WTC11 (cell line): ENCODE data around the gene KIR3DL2. TPM values are rescaled to one million over a fixed set of nuclear protein-coding genes. Genes with fewer than 3 reads are reported as not detected.

Experiments used
- ATAC-seq: fragments of 200-7000 bp; cut with Tn5 transposase; 2 replicates; pipeline ENCODE4 v1.10.0; 2021; ENCODE audit warnings: mild to moderate bottlenecking, moderate library complexity
- CTCF ChIA-PET: fragments of 300-600 bp; sonication (Branson Sonifier 250); formaldehyde crosslinking; loops from one replicate; lab custom pipeline; 2021; ENCODE audit warnings: antibody characterized with exemption; lab: Charles Lee
- POLR2A ChIA-PET: fragments of 350-600 bp; sonication (Branson Sonifier 250); formaldehyde crosslinking; loops from one replicate; lab custom pipeline; 2021; ENCODE audit warnings: antibody characterized with exemption; lab: Charles Lee
- DNase-seq: peaks from one replicate; pipeline ENCODE4 v3.0.0; 2021; ENCODE audit warnings: low spot score
- H3K27ac Mint-ChIP-seq: 2 replicates; pipeline ENCODE4 v1.8.0; 2021; ENCODE audit warnings: mixed read lengths
- H3K27me3 Mint-ChIP-seq: 2 replicates; pipeline ENCODE4 v1.8.0; 2021; ENCODE audit warnings: low read depth, mild to moderate bottlenecking, moderate library complexity, mixed read lengths
- H3K36me3 Mint-ChIP-seq: 2 replicates; pipeline ENCODE4 v1.8.0; 2021; ENCODE audit warnings: mixed read lengths
- H3K4me1 Mint-ChIP-seq: 2 replicates; pipeline ENCODE4 v1.8.0; 2022; ENCODE audit warnings: mixed read lengths
- H3K4me3 Mint-ChIP-seq: 2 replicates; pipeline ENCODE4 v1.8.0; 2021; ENCODE audit warnings: mild to moderate bottlenecking, moderate library complexity, mixed read lengths
- H3K9me3 Mint-ChIP-seq: 2 replicates; pipeline ENCODE4 v1.8.0; 2021; ENCODE audit warnings: mixed read lengths
- CREB1 ChIP-seq: sonication (generic); formaldehyde crosslinking; IDR thresholded peaks from 2 replicates; pipeline ENCODE4 v1.8.0; 2023; ENCODE audit warnings: mild to moderate bottlenecking, missing genetic modification reagents
- EMX1 ChIP-seq: fragments of 250-450 bp; sonication (Bioruptor Pico); IDR thresholded peaks from 2 replicates; pipeline ENCODE4 v1.8.0; 2021; ENCODE audit warnings: mild to moderate bottlenecking
- MAX ChIP-seq: sonication (generic); formaldehyde crosslinking; IDR thresholded peaks from 2 replicates; pipeline ENCODE4 v1.8.0; 2022; ENCODE audit warnings: mild to moderate bottlenecking, missing genetic modification reagents
- MYBL2 ChIP-seq: sonication (generic); formaldehyde crosslinking; IDR thresholded peaks from 2 replicates; pipeline ENCODE4 v1.8.1; 2023; ENCODE audit warnings: mild to moderate bottlenecking, moderate library complexity, missing genetic modification reagents
- NFE2L1 ChIP-seq: sonication (generic); formaldehyde crosslinking; IDR thresholded peaks from 2 replicates; pipeline ENCODE4 v1.8.1; 2023; ENCODE audit warnings: missing genetic modification reagents
- NR3C1 ChIP-seq: sonication (generic); formaldehyde crosslinking; conservative IDR thresholded peaks from 2 replicates; pipeline ENCODE4 v1.8.1; 2023; ENCODE audit warnings: low read depth, mild to moderate bottlenecking, missing genetic modification reagents
- PREB ChIP-seq: sonication (generic); formaldehyde crosslinking; IDR thresholded peaks from 2 replicates; pipeline ENCODE4 v1.8.1; 2022; ENCODE audit warnings: mild to moderate bottlenecking, missing genetic modification reagents, moderate library complexity, borderline replicate concordance
- SOX15 ChIP-seq: fragments of 250-450 bp; sonication (Bioruptor Pico); IDR thresholded peaks from 2 replicates; pipeline ENCODE4 v1.9.0; 2021; ENCODE audit warnings: mild to moderate bottlenecking
- TEAD1 ChIP-seq: sonication (generic); formaldehyde crosslinking; IDR thresholded peaks from 2 replicates; pipeline ENCODE4 v1.8.0; 2022; ENCODE audit warnings: mild to moderate bottlenecking, missing genetic modification reagents
- USF1 ChIP-seq: sonication (generic); formaldehyde crosslinking; IDR thresholded peaks from 2 replicates; pipeline ENCODE4 v1.8.0; 2022; ENCODE audit warnings: mild to moderate bottlenecking, missing genetic modification reagents
- ZNF138 ChIP-seq: sonication (generic); formaldehyde crosslinking; conservative IDR thresholded peaks from 2 replicates; pipeline ENCODE4 v1.8.1; 2022; ENCODE audit warnings: mild to moderate bottlenecking, moderate library complexity, missing genetic modification reagents
- ZNF232 ChIP-seq: sonication (generic); formaldehyde crosslinking; IDR thresholded peaks from 2 replicates; pipeline ENCODE4 v1.8.0; 2022; ENCODE audit warnings: mild to moderate bottlenecking, missing genetic modification reagents
- ZNF396 ChIP-seq: fragments of 250-450 bp; sonication (Bioruptor Pico); IDR thresholded peaks from 2 replicates; pipeline ENCODE4 v1.8.0; 2021; ENCODE audit warnings: mild to moderate bottlenecking, moderate library complexity, borderline replicate concordance
- ZNF425 ChIP-seq: fragments of 250-450 bp; sonication (Bioruptor Pico); conservative IDR thresholded peaks from 2 replicates; pipeline ENCODE4 v1.9.0; 2021; ENCODE audit warnings: mild to moderate bottlenecking
- total RNA-seq: library from RNA; stranded (reverse); gene quantifications from 3 replicates; pipeline ENCODE4 v1.2.3, GENCODE V29; 2021
- TF ChIP-seq, protein P1 (sequence below): fragments of 250-450 bp; sonication (Bioruptor Pico); IDR thresholded peaks from 2 replicates; pipeline ENCODE4 v2.1.2; 2022; ENCODE audit warnings: mild to moderate bottlenecking, moderate library complexity
- TF ChIP-seq, protein P2 (sequence below): sonication (generic); formaldehyde crosslinking; IDR thresholded peaks from 2 replicates; pipeline ENCODE4 v1.8.1; 2023; ENCODE audit warnings: mild to moderate bottlenecking, missing genetic modification reagents, moderate library complexity
- TF ChIP-seq, protein P3 (sequence below): sonication (generic); formaldehyde crosslinking; IDR thresholded peaks from 2 replicates; pipeline ENCODE4 v1.8.0; 2022; ENCODE audit warnings: mild to moderate bottlenecking, missing genetic modification reagents
- TF ChIP-seq, protein P4 (sequence below): fragments of 250-450 bp; sonication (Bioruptor Pico); IDR thresholded peaks from 2 replicates; pipeline ENCODE4 v1.9.0; 2021; ENCODE audit warnings: mild to moderate bottlenecking

The KIR3DL2 gene
- total RNA-seq, 1 experiment from 2014 or later, result not detected

GRCh38 chr19:54888239-54888638, 38.0 kb downstream of the KIR3DL2 start:
- CTCF ChIA-PET, result no interaction called here
- H3K9me3 Mint-ChIP-seq, result no peaks in the 10 kb centered on the region
- no peak overlapping the region for H3K4me3 Mint-ChIP-seq
- POLR2A ChIA-PET, result no interaction called here
- ATAC-seq (no peak), DNase-seq (no peak)
- H3K4me1 Mint-ChIP-seq, result peaks cover 26% of the 10 kb centered on the region
- H3K36me3 Mint-ChIP-seq, result no peaks in the 10 kb centered on the region
- H3K27me3 Mint-ChIP-seq, result peaks cover 8% of the 10 kb centered on the region
- TF ChIP-seq, protein P1, sequence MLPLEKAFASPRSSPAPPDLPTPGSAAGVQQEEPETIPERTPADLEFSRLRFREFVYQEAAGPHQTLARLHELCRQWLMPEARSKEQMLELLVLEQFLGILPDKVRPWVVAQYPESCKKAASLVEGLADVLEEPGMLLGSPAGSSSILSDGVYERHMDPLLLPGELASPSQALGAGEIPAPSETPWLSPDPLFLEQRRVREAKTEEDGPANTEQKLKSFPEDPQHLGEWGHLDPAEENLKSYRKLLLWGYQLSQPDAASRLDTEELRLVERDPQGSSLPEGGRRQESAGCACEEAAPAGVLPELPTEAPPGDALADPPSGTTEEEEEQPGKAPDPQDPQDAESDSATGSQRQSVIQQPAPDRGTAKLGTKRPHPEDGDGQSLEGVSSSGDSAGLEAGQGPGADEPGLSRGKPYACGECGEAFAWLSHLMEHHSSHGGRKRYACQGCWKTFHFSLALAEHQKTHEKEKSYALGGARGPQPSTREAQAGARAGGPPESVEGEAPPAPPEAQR (CRISPR knock-in tag), result no peak
- no peak for TF ChIP-seq PREB (CRISPR knock-in tag)
- no peak for TF ChIP-seq CREB1 (CRISPR knock-in tag)
- H3K27ac Mint-ChIP-seq, result no peak overlapping the region

GRCh38 chr19:54889566-54889965, 39.3 kb downstream of the KIR3DL2 start:
- TF ChIP-seq, protein P1 (CRISPR knock-in tag), result no peak
- TF ChIP-seq ZNF232 (CRISPR knock-in tag) (no peak), MAX (no peak), ZNF425 (CRISPR knock-in tag) (no peak), EMX1 (CRISPR knock-in tag) (no peak), NFE2L1 (no peak), MYBL2 (CRISPR knock-in tag) (no peak)
- TF ChIP-seq, all 79 proteins: peak for 0
- Mint-ChIP-seq H3K4me3 (no peak overlapping the region), H3K27me3 (peaks cover 8% of the 10 kb centered on the region), H3K9me3 (no peaks in the 10 kb centered on the region), H3K4me1 (peaks cover 36% of the 10 kb centered on the region), H3K27ac (no peak overlapping the region), H3K36me3 (no peaks in the 10 kb centered on the region)
- CTCF ChIA-PET, result interaction anchor here (1.7 kb wide), 1 partner anchor 8 kb away, joined by 10 read pairs; no protein-coding TSS in a partner anchor
- POLR2A ChIA-PET, result interaction anchor here (0.6 to 0.7 kb wide), 2 partner anchors 8 to 22 kb away, joined by 3 read pairs; no protein-coding TSS in a partner anchor
- no peak for DNase-seq
- no peak for ATAC-seq

DNA sequence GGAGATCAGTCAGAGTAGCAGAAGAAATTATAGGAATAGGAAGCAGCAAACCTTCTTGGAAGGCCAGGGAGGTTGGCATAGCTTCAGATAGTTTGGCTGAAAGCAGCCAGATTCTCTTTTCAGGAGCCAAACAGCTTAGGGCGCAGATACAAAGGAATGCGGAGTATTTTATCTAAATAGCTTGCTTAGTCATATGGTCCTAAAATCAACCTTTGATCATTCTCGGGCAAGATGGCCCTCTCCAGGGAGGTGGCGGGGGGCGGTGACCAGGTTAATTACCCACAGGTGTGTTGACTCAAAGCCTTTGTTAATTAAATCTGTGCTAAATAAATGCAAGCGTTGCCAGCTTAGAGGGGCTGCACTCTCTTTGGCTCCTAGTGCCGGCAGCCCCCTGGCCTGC, 43.2 kb downstream of the KIR3DL2 start:
- Mint-ChIP-seq H3K4me3 (peak overlapping the region; percentile 56), H3K4me1 (peaks cover 68% of the 10 kb centered on the region), H3K36me3 (peaks cover 6% of the 10 kb centered on the region), H3K27me3 (peaks cover 10% of the 10 kb centered on the region), H3K9me3 (peaks cover 5% of the 10 kb centered on the region), H3K27ac (peak overlapping the region; percentile 100)
- peak; percentile 89 for DNase-seq
- POLR2A ChIA-PET, result interaction anchor here (0.7 to 1.0 kb wide), 4 partner anchors 9 to 28 kb away, joined by 4 to 5 read pairs (median 4); no protein-coding TSS in a partner anchor
- peak; percentile 92 for ATAC-seq
- CTCF ChIA-PET, result interaction anchor here (0.7 to 2.0 kb wide), 8 partner anchors 9 to 267 kb away, joined by 3 to 26 read pairs (median 3); no protein-coding TSS in a partner anchor
- TF ChIP-seq, protein P2, sequence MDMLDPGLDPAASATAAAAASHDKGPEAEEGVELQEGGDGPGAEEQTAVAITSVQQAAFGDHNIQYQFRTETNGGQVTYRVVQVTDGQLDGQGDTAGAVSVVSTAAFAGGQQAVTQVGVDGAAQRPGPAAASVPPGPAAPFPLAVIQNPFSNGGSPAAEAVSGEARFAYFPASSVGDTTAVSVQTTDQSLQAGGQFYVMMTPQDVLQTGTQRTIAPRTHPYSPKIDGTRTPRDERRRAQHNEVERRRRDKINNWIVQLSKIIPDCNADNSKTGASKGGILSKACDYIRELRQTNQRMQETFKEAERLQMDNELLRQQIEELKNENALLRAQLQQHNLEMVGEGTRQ (CRISPR knock-in tag), result peak; percentile 36; the same call in 1 of the 2 replicates
- TF ChIP-seq TEAD1 (CRISPR knock-in tag), result peak; percentile 79; the same call in 1 of the 2 replicates
- TF ChIP-seq USF1 (CRISPR knock-in tag), result 0 out of 2 replicates have a peak, but pooled peaks have one; percentile 26
- TF ChIP-seq ZNF396 (CRISPR knock-in tag), result no peak
- TF ChIP-seq SOX15 (CRISPR knock-in tag), result no peak
- no peak for TF ChIP-seq ZNF138 (CRISPR knock-in tag)
- no peak for TF ChIP-seq NR3C1
- TF ChIP-seq, protein P3, sequence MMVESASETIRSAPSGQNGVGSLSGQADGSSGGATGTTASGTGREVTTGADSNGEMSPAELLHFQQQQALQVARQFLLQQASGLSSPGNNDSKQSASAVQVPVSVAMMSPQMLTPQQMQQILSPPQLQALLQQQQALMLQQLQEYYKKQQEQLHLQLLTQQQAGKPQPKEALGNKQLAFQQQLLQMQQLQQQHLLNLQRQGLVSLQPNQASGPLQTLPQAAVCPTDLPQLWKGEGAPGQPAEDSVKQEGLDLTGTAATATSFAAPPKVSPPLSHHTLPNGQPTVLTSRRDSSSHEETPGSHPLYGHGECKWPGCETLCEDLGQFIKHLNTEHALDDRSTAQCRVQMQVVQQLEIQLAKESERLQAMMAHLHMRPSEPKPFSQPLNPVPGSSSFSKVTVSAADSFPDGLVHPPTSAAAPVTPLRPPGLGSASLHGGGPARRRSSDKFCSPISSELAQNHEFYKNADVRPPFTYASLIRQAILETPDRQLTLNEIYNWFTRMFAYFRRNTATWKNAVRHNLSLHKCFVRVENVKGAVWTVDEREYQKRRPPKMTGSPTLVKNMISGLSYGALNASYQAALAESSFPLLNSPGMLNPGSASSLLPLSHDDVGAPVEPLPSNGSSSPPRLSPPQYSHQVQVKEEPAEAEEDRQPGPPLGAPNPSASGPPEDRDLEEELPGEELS (CRISPR knock-in tag), result peak; percentile 56; the same call in 1 of the 2 replicates
- TF ChIP-seq, protein P4, sequence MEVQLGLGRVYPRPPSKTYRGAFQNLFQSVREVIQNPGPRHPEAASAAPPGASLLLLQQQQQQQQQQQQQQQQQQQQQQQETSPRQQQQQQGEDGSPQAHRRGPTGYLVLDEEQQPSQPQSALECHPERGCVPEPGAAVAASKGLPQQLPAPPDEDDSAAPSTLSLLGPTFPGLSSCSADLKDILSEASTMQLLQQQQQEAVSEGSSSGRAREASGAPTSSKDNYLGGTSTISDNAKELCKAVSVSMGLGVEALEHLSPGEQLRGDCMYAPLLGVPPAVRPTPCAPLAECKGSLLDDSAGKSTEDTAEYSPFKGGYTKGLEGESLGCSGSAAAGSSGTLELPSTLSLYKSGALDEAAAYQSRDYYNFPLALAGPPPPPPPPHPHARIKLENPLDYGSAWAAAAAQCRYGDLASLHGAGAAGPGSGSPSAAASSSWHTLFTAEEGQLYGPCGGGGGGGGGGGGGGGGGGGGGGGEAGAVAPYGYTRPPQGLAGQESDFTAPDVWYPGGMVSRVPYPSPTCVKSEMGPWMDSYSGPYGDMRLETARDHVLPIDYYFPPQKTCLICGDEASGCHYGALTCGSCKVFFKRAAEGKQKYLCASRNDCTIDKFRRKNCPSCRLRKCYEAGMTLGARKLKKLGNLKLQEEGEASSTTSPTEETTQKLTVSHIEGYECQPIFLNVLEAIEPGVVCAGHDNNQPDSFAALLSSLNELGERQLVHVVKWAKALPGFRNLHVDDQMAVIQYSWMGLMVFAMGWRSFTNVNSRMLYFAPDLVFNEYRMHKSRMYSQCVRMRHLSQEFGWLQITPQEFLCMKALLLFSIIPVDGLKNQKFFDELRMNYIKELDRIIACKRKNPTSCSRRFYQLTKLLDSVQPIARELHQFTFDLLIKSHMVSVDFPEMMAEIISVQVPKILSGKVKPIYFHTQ, result no peak
